ENCODE data around the gene OGFOD3.
"Not testable (repeated sequence)": the region's sequence is repeated elsewhere in the genome, so short reads cannot be mapped to it uniquely, and the experiment has no call there.

- TF ChIP-seq CTCF (conservative IDR thresholded peaks at IDR 0.05; ENCODE audit: low read depth in 2 of 2); JUNB (IDR thresholded peaks at IDR 0.05; ENCODE audit: unreplicated experiment); REST (IDR thresholded peaks at IDR 0.05; ENCODE audit: unreplicated experiment): not testable (repeated sequence)
Measured at GRCh38 chr17:82382220-82382932, 36.0 kb downstream of the OGFOD3 start.
